Transverse colon (tissue), 3 donors: ENCODE data around the gene BEX1.

Experiments used
- EP300 ChIP-seq: sonication (generic); formaldehyde crosslinking; IDR thresholded peaks from one replicate; pipeline ENCODE4 v1.6.1; 2017; ENCODE audit warnings: antibody characterized with exemption, low read depth
- POLR2A ChIP-seq: fragments of 450-650 bp; IDR thresholded peaks from one replicate; pipeline ENCODE4 v1.6.1; 2016; ENCODE audit warnings: antibody characterized with exemption, mild to moderate bottlenecking, moderate library complexity
- TF ChIP-seq, protein P1 (sequence below), 5 experiments: fragments of 200-600 bp in 3 of 5; fragments of 450-650 bp in 2 of 5; sonication (generic) in 3 of 5; IDR thresholded peaks; 1 replicate in 2 of 5; 2 replicates in 3 of 5; pipeline ENCODE4 v1.5.1; 2016 to 2017; ENCODE audit warnings: antibody characterized with exemption in 5 of 5, inconsistent platforms in 3 of 5, mild to moderate bottlenecking in 2 of 5, moderate library complexity in 1 of 5

DNA sequence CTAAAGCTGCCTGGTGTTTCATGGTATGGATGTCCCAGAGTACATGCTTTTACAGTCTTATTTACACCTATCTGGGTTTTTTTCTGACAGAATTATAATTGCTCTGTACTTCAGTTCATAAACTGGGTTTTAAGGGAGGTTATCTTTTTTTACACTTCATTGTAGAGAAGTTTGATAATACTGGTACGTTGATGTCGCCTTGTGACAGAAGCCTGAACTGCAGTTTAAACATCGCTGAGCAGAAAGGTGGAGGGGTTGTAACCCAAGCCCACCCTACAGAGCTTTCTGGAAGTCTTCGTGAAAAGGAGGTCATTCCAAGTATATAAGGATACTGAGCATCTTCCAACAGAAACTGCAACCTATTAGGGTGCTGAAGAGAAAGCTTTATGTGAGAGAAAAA is 46.4 kb downstream of the BEX1 start:
- TF ChIP-seq POLR2A (no peak), EP300 (no peak)
- TF ChIP-seq, protein P1, sequence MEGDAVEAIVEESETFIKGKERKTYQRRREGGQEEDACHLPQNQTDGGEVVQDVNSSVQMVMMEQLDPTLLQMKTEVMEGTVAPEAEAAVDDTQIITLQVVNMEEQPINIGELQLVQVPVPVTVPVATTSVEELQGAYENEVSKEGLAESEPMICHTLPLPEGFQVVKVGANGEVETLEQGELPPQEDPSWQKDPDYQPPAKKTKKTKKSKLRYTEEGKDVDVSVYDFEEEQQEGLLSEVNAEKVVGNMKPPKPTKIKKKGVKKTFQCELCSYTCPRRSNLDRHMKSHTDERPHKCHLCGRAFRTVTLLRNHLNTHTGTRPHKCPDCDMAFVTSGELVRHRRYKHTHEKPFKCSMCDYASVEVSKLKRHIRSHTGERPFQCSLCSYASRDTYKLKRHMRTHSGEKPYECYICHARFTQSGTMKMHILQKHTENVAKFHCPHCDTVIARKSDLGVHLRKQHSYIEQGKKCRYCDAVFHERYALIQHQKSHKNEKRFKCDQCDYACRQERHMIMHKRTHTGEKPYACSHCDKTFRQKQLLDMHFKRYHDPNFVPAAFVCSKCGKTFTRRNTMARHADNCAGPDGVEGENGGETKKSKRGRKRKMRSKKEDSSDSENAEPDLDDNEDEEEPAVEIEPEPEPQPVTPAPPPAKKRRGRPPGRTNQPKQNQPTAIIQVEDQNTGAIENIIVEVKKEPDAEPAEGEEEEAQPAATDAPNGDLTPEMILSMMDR (IDR thresholded peaks at IDR 0.05), result no peak
